GM21526 (cell line): ENCODE data around the gene TNRC6A.

Experiments used
- ATAC-seq: cut with Tn5 transposase; IDR thresholded peaks from one replicate; pipeline ENCODE4 v1.9.1; 2021; ENCODE audit warnings: moderate library complexity; ENCODE audit not compliant: unreplicated experiment, low FRiP score

Gene TNRC6A

GRCh38 chr16:24754543-24754942 lies 25.1 kb downstream of the TNRC6A start:
- no peak for ATAC-seq

- ATAC-seq: no peak
Observed at GRCh38 chr16:24755201-24755874, 25.9 kb downstream of the TNRC6A start.

- no peak for ATAC-seq
Observed at GRCh38 chr16:24758373-24758772, 28.9 kb downstream of the TNRC6A start.

- no peak for ATAC-seq
Observed at GRCh38 chr16:24759006-24759405, 29.6 kb downstream of the TNRC6A start.

GRCh38 chr16:24761526-24761925 lies 32.1 kb downstream of the TNRC6A start:
- ATAC-seq: no peak

DNA sequence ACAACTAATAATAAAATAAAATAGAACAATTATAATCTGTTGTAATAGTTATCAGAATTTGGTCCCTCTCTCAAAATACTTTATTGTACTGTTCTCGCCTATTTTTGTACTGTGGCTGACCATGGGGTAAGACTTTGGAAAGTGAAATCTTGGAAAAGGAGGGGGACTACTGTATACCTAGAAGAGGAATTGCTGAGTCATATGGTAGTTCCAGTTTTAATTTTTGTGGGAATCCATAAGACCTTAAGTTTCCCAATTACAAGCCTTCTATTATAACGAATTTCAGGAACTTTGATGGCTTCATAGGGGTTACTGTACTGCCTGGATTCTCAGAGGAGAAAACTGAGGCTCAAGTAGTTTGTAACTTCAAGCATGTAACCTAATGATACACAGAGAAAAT lies 35.5 kb downstream of the TNRC6A start:
- no peak for ATAC-seq

GRCh38 chr16:24766057-24766456 lies 36.6 kb downstream of the TNRC6A start:
- no peak for ATAC-seq

DNA sequence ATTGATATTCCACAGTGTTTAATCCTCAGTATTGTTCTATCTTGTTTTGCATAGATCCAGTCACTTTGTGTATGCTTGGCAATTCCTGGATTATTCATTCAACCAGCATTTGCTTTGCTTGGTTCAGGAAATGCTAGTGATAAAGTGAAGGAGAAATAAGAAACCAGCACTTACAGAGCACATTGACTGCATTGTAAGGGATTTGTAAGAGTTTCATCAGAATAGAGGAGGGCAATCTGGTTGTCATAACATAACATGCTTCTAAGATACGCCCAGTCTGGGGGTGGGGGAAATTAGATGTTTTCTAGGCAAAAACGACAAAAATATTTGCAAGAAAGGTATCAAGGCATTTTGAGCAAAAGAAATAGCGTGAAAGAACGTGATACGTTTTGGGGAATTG lies 40.4 kb downstream of the TNRC6A start:
- no peak for ATAC-seq

GRCh38 chr16:24771132-24771778 lies 41.8 kb downstream of the TNRC6A start:
- no peak for ATAC-seq

DNA sequence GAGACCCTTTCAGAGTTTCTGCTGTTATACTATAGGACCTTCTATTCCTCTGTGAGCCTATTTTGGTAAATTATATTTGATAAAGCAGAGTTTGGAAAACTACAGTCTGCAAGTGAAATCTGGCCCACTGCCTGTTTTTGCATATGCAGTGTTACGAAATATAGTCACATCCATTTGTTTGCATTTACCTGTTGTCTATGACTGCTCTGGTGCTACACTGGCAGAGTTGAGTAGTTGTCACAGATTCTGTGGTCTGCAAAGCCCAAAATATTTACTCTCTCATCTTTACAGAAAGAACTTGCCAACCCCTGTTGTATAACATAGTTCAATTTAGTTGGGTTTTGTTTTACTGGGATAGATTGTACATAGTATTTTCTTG lies 42.3 kb downstream of the TNRC6A start:
- ATAC-seq: no peak

GRCh38 chr16:24773771-24774427 lies 44.4 kb downstream of the TNRC6A start:
- ATAC-seq: no peak

DNA sequence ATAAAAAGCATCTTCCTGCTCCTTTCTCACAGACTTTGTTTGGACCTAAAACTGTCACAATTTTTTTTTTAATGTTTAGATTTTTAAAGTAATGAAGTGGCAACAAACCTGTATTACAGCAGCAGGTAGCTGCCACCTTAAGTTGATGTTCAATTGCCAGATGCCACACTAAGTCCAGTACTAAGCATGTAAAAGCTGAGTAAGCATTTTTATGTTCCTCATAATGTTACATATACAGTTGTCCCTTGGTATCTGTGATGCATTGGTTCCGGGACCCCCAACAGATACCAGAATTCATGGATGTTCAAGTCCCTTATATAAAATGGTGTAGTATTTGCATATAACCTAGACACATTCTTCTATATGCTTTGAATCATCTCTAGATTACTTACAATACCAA lies 45.1 kb downstream of the TNRC6A start:
- ATAC-seq: no peak

DNA sequence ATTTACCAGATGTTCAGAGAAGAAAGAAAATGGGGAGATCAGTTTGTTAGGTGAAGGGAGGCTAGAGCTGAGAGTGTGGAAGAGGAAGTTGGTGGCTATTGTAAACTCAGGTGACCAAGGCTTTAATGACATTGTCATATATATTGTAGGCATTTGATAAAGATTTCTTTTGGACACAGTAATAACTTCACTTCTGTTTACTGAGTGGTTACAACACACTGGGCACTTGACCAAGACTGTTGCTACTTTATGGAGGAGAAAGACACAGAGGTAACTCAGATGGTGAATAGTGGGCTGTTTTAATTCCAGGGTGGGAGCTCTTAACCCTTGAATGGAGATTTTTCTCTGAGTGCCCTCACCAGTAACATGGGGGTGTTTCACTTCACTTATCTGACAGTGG lies 46.0 kb downstream of the TNRC6A start:
- no peak for ATAC-seq

- no peak for ATAC-seq
Observed at GRCh38 chr16:24776501-24777220, 47.2 kb downstream of the TNRC6A start.

DNA sequence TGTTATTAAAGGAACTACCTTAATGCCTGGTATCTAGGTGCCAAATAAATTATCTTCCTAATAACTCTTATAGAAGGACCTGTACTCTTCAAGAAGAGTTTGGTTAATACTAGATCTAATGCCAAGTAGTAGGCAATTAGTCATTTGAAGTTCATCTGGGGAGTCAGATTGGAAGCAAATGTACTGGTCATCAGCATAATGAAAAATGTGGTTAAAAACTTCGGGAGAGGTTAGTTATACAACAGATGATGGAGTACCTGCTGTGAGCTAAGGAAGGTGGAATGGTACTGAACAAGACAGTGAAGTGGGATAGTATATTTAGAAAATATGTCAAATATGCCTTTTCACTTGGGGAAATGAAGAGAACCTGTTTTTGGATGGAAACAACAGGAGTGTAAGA lies 49.2 kb downstream of the TNRC6A start:
- ATAC-seq: no peak

DNA sequence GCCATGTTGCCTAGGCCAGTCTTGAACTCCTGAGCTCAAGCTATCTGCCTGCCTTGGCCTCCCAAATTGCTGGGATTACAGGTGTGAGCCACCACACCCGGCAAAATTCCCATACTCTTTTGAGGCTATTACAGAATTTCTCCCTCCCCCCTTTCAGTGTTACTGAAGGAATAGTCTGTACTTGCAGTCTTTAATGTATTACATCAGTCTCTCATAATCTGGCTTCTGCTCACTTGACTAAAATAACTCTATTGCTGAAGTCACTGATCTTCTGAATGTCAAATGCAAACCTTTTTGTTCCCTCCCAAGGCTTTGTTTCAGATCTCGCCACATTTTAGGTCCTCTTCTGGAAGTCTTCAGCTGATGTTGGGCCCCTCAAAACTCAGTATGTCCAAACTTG lies 51.8 kb downstream of the TNRC6A start:
- ATAC-seq: no peak

- ATAC-seq: no peak
Observed at GRCh38 chr16:24784121-24784520, 54.7 kb downstream of the TNRC6A start.

GRCh38 chr16:24789881-24790280 lies 60.4 kb downstream of the TNRC6A start:
- ATAC-seq: no peak

GRCh38 chr16:24800586-24800985 lies 71.1 kb downstream of the TNRC6A start:
- ATAC-seq: no peak

GRCh38 chr16:24801761-24802302 lies 72.4 kb downstream of the TNRC6A start:
- no peak for ATAC-seq

GRCh38 chr16:24805484-24805883 lies 76.0 kb downstream of the TNRC6A start:
- no peak for ATAC-seq
